ENCODE measurements around the gene NUP153.

- TF ChIP-seq POLR2A (IDR thresholded peaks at IDR 0.05; ENCODE audit: extremely low read depth, insufficient read length) = no peak
- TF ChIP-seq CTCF (IDR thresholded peaks at IDR 0.05; ENCODE audit: low read depth, low read length) = no peak
- TF ChIP-seq MAX (IDR thresholded peaks at IDR 0.05; ENCODE audit: low read depth, low read length) = no peak
- no peak for TF ChIP-seq MYC (IDR thresholded peaks at IDR 0.05; ENCODE audit: low read depth, low read length)
Observed at GRCh38 chr6:17666646-17667045, 40.1 kb downstream of the NUP153 start.

Measured in NB4 (cell line).